ENCODE measurements around the gene DYNC2H1. TPM values are rescaled to one million over a fixed set of nuclear protein-coding genes. Genes with fewer than 3 reads are reported as not detected.

DYNC2H1 gene
- total RNA-seq, 3 donors from 2014 or later, result 36.7 to 46.2 (median 40.3) TPM

DNA sequence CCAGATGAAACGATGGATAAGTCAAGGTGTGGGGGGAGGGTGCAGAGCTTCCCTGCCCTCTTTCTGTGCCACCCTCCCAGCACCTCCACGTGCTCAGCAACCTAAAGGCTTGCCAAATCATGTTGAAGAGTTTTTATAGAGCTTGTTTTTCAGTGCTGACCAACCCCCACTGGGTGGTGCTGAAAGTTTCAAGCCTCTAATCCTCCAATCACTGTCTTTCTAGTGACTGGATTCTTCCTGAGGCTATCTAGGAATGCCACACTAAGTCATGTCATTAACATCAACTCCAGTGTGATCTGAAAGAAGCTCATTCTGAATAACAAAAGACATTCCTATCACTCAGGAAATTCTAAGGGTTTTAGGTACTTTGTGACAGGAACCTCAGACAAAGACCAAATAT is 382.6 kb downstream of the DYNC2H1 start:
- Histone ChIP-seq H3K9me3 (peaks cover 3 to 5% of the 10 kb centered on the region in 2 donors), H3K4me1 (no peaks in the 10 kb centered on the region), H3K36me3 (no peaks in the 10 kb centered on the region), H3K27ac (no peak overlapping the region), H3K27me3 (no peaks in the 10 kb centered on the region), H3K4me3 (no peak overlapping the region)
- TF ChIP-seq POLR2AphosphoS5 (IDR thresholded peaks at IDR 0.05) (no peak), POLR2A (IDR thresholded peaks at IDR 0.05) (no peak)
- TF ChIP-seq, protein P1, sequence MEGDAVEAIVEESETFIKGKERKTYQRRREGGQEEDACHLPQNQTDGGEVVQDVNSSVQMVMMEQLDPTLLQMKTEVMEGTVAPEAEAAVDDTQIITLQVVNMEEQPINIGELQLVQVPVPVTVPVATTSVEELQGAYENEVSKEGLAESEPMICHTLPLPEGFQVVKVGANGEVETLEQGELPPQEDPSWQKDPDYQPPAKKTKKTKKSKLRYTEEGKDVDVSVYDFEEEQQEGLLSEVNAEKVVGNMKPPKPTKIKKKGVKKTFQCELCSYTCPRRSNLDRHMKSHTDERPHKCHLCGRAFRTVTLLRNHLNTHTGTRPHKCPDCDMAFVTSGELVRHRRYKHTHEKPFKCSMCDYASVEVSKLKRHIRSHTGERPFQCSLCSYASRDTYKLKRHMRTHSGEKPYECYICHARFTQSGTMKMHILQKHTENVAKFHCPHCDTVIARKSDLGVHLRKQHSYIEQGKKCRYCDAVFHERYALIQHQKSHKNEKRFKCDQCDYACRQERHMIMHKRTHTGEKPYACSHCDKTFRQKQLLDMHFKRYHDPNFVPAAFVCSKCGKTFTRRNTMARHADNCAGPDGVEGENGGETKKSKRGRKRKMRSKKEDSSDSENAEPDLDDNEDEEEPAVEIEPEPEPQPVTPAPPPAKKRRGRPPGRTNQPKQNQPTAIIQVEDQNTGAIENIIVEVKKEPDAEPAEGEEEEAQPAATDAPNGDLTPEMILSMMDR (IDR thresholded peaks at IDR 0.05), result no peak
- intact Hi-C loops (cut with DNase I; ENCODE audit: low total_unique reads), result no loop called here
- DNase-seq (ENCODE audit: low spot score in 2 of 2), result no peak

DNA sequence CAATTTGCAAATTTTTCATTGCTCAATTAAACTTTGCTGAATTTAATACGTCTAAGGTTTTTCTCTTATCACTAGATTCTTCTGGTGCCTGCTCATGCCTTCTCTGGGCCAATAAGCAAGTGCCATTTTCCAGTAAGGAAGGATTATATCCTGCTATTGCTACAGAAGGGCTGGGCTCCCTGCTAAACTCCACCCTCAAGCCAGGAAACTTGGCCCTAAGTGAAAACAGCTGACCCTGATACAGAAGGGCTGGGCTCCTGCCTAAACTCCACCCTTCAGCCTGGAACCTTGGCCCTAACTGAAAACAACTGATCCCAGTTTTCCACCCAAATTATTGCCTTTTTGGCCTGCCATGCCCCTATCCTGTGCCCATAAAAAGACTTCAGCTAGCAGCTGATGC is 385.3 kb downstream of the DYNC2H1 start:
- no peaks in the 10 kb centered on the region for H3K27me3 ChIP-seq
- H3K36me3 ChIP-seq, result no peaks in the 10 kb centered on the region
- TF ChIP-seq, protein P1 (IDR thresholded peaks at IDR 0.05), result no peak

DNA sequence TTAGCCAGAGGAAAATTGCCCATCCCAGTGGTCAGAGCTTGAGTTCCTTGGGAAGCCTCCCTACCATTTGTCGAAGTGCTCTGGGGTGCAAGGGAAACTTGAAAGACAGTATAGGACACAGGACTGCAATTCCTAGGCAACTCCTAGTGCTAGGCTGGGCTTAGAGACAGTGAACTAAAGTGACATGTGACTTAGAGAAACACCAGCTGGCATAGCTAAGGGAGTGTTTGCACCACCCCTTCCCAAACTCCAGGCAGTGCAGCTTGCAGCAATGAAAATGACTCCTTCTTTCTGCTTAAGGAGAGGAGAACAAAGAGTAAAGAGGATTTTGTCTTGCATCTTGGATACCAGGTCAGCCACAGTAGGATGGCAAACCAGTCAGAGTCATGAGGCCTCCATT is 388.0 kb downstream of the DYNC2H1 start:
- intact Hi-C loops (cut with DNase I; ENCODE audit: low total_unique reads), result no loop called here
- TF ChIP-seq POLR2AphosphoS5 (IDR thresholded peaks at IDR 0.05) (no peak), POLR2A (IDR thresholded peaks at IDR 0.05) (no peak)
- TF ChIP-seq, protein P1 (IDR thresholded peaks at IDR 0.05), result no peak
- H3K36me3 ChIP-seq, result no peaks in the 10 kb centered on the region
- H3K4me1 ChIP-seq, result no peaks in the 10 kb centered on the region
- DNase-seq (ENCODE audit: low spot score in 2 of 2), result no peak
- no peaks in the 10 kb centered on the region for H3K27me3 ChIP-seq
- H3K27ac ChIP-seq, result no peak overlapping the region
- no peak overlapping the region for H3K4me3 ChIP-seq
- H3K9me3 ChIP-seq, result no peaks in the 10 kb centered on the region

More for the DNA sequence above, 385.3 kb downstream of the DYNC2H1 start:
- H3K27ac ChIP-seq, result no peak overlapping the region
- peaks cover 3 to 5% of the 10 kb centered on the region in 2 donors for H3K9me3 ChIP-seq
- intact Hi-C loops (cut with DNase I; ENCODE audit: low total_unique reads), result no loop called here
- no peaks in the 10 kb centered on the region for H3K4me1 ChIP-seq
- no peak for DNase-seq (ENCODE audit: low spot score in 2 of 2)
- no peak overlapping the region for H3K4me3 ChIP-seq

DNA sequence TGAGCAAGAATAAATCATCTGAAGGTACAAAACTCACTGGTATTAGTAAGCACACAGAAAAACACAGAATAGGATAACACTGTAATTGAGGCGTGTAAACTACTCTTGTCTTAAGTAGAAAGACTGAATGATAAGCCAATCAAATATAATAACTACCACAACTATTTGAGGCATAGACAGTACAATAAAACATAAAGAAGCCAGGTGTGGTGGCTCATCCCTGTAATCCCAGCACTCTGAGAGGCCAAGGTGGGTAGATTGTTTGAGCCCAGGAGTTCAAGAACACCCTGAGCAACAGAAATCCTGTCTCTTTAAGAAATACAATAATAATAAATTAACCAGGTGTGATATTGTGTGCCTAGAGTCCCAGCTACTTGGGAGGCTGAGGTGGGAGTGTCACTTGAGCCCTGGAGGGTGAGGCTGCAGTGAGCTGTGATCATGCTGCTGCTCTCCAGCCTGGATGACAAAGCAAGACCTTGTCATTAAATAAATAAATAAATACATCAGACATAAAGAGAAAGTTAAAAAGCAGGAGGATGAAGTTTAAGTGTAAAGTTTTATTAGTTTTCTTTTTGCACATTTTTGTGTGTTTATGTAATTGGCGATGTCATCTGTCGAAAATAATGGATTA is 390.6 kb downstream of the DYNC2H1 start:
- Histone ChIP-seq H3K27me3 (no peaks in the 10 kb centered on the region), H3K36me3 (no peaks in the 10 kb centered on the region), H3K9me3 (no peaks in the 10 kb centered on the region), H3K27ac (no peak overlapping the region), H3K4me1 (no peaks in the 10 kb centered on the region), H3K4me3 (no peak overlapping the region)
- intact Hi-C loops (cut with DNase I; ENCODE audit: low total_unique reads), result no loop called here
- DNase-seq (ENCODE audit: low spot score in 2 of 2), result no peak
- TF ChIP-seq, protein P1 (IDR thresholded peaks at IDR 0.05), result no peak
- TF ChIP-seq POLR2AphosphoS5 (IDR thresholded peaks at IDR 0.05), result no peak
- TF ChIP-seq POLR2A (IDR thresholded peaks at IDR 0.05), result no peak

DNA sequence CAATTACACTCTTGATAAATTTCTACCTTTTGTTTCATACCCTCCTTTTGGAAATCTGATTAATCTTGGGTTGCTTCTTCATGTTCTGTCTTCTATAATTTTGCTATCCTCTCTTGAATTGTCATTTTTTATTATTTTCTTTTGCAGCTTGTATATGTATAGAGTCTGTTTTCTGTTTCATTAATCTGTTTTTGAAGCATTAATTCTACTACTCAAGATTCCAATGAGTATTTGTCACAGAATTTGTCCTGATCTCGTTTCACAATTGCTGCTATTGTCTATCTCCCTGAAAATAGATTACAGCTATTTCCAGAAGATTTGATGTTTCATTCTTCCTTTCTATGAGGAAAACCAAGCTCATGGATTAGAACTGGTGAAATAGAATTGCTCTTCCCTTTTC is 406.1 kb downstream of the DYNC2H1 start:
- Histone ChIP-seq H3K36me3 (no peaks in the 10 kb centered on the region), H3K4me1 (no peaks in the 10 kb centered on the region), H3K9me3 (peaks cover 0 to 6% of the 10 kb centered on the region in 2 donors), H3K27me3 (no peaks in the 10 kb centered on the region), H3K27ac (no peak overlapping the region), H3K4me3 (no peak overlapping the region)
- intact Hi-C loops (cut with DNase I; ENCODE audit: low total_unique reads), result no loop called here
- no peak for DNase-seq (ENCODE audit: low spot score in 2 of 2)
- TF ChIP-seq, protein P1 (IDR thresholded peaks at IDR 0.05), result no peak
- no peak for TF ChIP-seq POLR2AphosphoS5 (IDR thresholded peaks at IDR 0.05)
- no peak for TF ChIP-seq POLR2A (IDR thresholded peaks at IDR 0.05)
